GM13977 (cell line): ENCODE measurements around the gene MAGED1.

Experiments used
- DNase-seq: peaks from one replicate; pipeline ENCODE4 v3.0.0; 2012; ENCODE audit warnings: low spot score
- CTCF ChIP-seq: IDR thresholded peaks from 2 replicates; pipeline ENCODE4 v1.5.1; 2012; ENCODE audit warnings: mild to moderate bottlenecking, control low read depth; ENCODE audit not compliant: insufficient read depth; ENCODE audit errors: extremely low read depth, missing control alignments
- in situ Hi-C: fragments of 300-500 bp; cut with MboI; formaldehyde crosslinking; loops from one replicate; pipeline ENCODE4 v1.12.0; 2022; ENCODE audit warnings: low sequenced_read_pairs, low pct_unique_long_range_greater_than_20kb, mixed read lengths, inconsistent platforms; ENCODE audit not compliant: unreplicated experiment

MAGED1 gene

GRCh38 chrX:51870354-51870753 lies 23.1 kb upstream of the MAGED1 start:
- no peak for DNase-seq
- no peak for TF ChIP-seq CTCF
- in situ Hi-C loops, result loop anchor here (25.0 kb wide), 1 partner anchor 383 kb away; the partner anchor contains the start of gene NUDT11

GRCh38 chrX:51874123-51874522 lies 19.3 kb upstream of the MAGED1 start:
- in situ Hi-C loops, result loop anchor here (25.0 kb wide), 1 partner anchor 387 kb away; the partner anchor contains the start of gene NUDT11
- no peak for DNase-seq
- no peak for TF ChIP-seq CTCF

GRCh38 chrX:51876441-51876840 lies 17.0 kb upstream of the MAGED1 start:
- in situ Hi-C loops, result no loop called here
- TF ChIP-seq CTCF, result no peak
- no peak for DNase-seq

GRCh38 chrX:51878056-51878455 lies 15.4 kb upstream of the MAGED1 start:
- no peak for DNase-seq
- in situ Hi-C loops, result no loop called here
- no peak for TF ChIP-seq CTCF

GRCh38 chrX:51889851-51890250 lies 3.6 kb upstream of the MAGED1 start:
- DNase-seq, result no peak
- in situ Hi-C loops, result no loop called here
- no peak for TF ChIP-seq CTCF

GRCh38 chrX:51891245-51891644 lies 2.2 kb upstream of the MAGED1 start:
- no peak for TF ChIP-seq CTCF
- DNase-seq, result no peak
- in situ Hi-C loops, result no loop called here

GRCh38 chrX:51891821-51892551 lies 1.4 kb upstream of the MAGED1 start:
- DNase-seq, result no peak
- no peak for TF ChIP-seq CTCF
- in situ Hi-C loops, result no loop called here
